ENCODE measurements around the gene HOTAIR.

DNA sequence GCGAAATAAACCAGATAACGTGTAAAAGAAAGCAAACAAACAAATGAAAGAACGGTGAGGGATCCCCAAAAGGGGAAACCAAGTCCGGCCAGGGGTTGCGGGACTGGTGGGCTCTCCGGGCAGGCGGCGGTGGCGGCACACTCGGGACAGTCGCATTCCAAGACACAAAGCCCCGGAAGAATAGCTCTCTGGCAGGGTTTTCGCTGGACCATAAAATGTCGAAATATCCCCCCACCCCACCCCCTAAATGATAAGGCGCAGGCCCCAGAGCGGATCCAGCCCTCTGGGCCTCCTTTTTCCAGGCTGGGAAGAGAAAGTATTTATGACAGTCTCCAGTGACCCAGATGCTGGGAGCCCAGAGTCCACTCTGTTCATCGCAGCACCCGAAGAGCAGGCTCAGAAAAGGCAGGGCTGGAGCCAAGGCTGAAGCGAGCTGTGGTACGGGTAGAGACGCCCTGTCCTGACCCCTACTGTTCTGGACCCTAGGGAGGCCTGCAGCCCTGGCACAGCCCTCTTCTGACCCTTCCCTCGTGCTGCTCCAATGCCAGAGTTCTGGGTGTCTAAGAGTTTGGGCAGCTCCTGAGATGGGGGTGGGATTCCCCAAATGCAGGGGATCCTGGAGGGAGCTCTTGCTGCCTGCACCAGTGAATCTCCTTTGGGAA, 31.9 kb upstream of the HOTAIR start:
- TF ChIP-seq, protein P1, sequence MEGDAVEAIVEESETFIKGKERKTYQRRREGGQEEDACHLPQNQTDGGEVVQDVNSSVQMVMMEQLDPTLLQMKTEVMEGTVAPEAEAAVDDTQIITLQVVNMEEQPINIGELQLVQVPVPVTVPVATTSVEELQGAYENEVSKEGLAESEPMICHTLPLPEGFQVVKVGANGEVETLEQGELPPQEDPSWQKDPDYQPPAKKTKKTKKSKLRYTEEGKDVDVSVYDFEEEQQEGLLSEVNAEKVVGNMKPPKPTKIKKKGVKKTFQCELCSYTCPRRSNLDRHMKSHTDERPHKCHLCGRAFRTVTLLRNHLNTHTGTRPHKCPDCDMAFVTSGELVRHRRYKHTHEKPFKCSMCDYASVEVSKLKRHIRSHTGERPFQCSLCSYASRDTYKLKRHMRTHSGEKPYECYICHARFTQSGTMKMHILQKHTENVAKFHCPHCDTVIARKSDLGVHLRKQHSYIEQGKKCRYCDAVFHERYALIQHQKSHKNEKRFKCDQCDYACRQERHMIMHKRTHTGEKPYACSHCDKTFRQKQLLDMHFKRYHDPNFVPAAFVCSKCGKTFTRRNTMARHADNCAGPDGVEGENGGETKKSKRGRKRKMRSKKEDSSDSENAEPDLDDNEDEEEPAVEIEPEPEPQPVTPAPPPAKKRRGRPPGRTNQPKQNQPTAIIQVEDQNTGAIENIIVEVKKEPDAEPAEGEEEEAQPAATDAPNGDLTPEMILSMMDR (IDR thresholded peaks at IDR 0.05), result no peak
- TF ChIP-seq EZH2 (IDR thresholded peaks at IDR 0.05), result no peak

Measured in neural progenitor cell (in vitro differentiated cells).